NT2/D1 (cell line): ENCODE data around the gene TMEM63A.
"Not testable (repeated sequence)": the region's sequence is repeated elsewhere in the genome, so short reads cannot be mapped to it uniquely, and the experiment has no call there.

Experiments
- DNase-seq: peaks from one replicate; pipeline ENCODE4 v3.0.0-alpha.2; 2011; ENCODE audit warnings: low read depth, low spot score
- H3K27me3 ChIP-seq: 2 replicates; pipeline ENCODE4 v1.6.0; 2011; ENCODE audit warnings: mild to moderate bottlenecking; ENCODE audit not compliant: insufficient read length, insufficient read depth
- H3K36me3 ChIP-seq: 2 replicates; pipeline ENCODE4 v1.6.1; 2011; ENCODE audit warnings: mild to moderate bottlenecking, low read length, mixed read lengths; ENCODE audit not compliant: insufficient read depth, insufficient read length
- H3K4me1 ChIP-seq: 2 replicates; pipeline ENCODE4 v1.5.1; 2011; ENCODE audit not compliant: insufficient read depth, insufficient read length
- H3K4me3 ChIP-seq: 2 replicates; pipeline ENCODE4 v1.5.1; 2011; ENCODE audit warnings: low read depth; ENCODE audit not compliant: insufficient read length
- H3K9ac ChIP-seq: 2 replicates; pipeline ENCODE4 v1.6.0; 2011; ENCODE audit warnings: low read depth; ENCODE audit not compliant: insufficient read length
- H3K9me3 ChIP-seq: 2 replicates; pipeline ENCODE4 v1.5.1; 2011; ENCODE audit warnings: mild to moderate bottlenecking, low read length; ENCODE audit not compliant: insufficient read depth
- SUZ12 ChIP-seq: IDR thresholded peaks from 2 replicates; pipeline ENCODE4 v1.6.1; 2011; ENCODE audit not compliant: insufficient read length, insufficient read depth; ENCODE audit errors: extremely low read depth
- YY1 ChIP-seq: IDR thresholded peaks from 2 replicates; pipeline ENCODE4 v1.6.1; 2011; ENCODE audit not compliant: insufficient read length, insufficient read depth
- ZNF274 ChIP-seq: IDR thresholded peaks from 2 replicates; pipeline ENCODE4 v1.6.1; 2011; ENCODE audit warnings: mild to moderate bottlenecking, low read depth, low read length

Gene TMEM63A

GRCh38 chr1:225888289-225888897, 6.2 kb upstream of the TMEM63A start:
- TF ChIP-seq SUZ12 (no peak), ZNF274 (no peak), YY1 (no peak)
- H3K9me3 ChIP-seq = no peaks in the 10 kb centered on the region
- H3K9ac ChIP-seq = peak overlapping the region; percentile 66
- no peak for DNase-seq
- H3K36me3 ChIP-seq = no peaks in the 10 kb centered on the region
- H3K27me3 ChIP-seq = peaks cover 6% of the 10 kb centered on the region
- H3K4me1 ChIP-seq = peaks cover 28% of the 10 kb centered on the region
- H3K4me3 ChIP-seq = no peak overlapping the region

- H3K4me3 ChIP-seq, H3K9ac ChIP-seq, H3K36me3 ChIP-seq, DNase-seq, H3K27me3 ChIP-seq, H3K9me3 ChIP-seq: not testable (repeated sequence)
- peaks cover 28% of the 10 kb centered on the region for H3K4me1 ChIP-seq
These were observed 5.5 kb upstream of the TMEM63A start for GRCh38 chr1:225887554-225888288.

GRCh38 chr1:225887030-225887314, 4.8 kb upstream of the TMEM63A start:
- no peak overlapping the region for H3K9ac ChIP-seq
- no peak overlapping the region for H3K4me3 ChIP-seq
- TF ChIP-seq SUZ12 (no peak), YY1 (no peak), ZNF274 (no peak)
- no peak for DNase-seq
- H3K27me3 ChIP-seq = peaks cover 6% of the 10 kb centered on the region
- H3K4me1 ChIP-seq = peaks cover 28% of the 10 kb centered on the region
- no peaks in the 10 kb centered on the region for H3K36me3 ChIP-seq
- H3K9me3 ChIP-seq = no peaks in the 10 kb centered on the region

- no peak for DNase-seq
- TF ChIP-seq YY1 = no peak
- TF ChIP-seq ZNF274 = no peak
- no peak for TF ChIP-seq SUZ12
- Histone ChIP-seq H3K36me3 (no peaks in the 10 kb centered on the region), H3K9ac (no peak overlapping the region), H3K27me3 (peaks cover 6% of the 10 kb centered on the region), H3K4me3 (no peak overlapping the region), H3K4me1 (peaks cover 26% of the 10 kb centered on the region), H3K9me3 (no peaks in the 10 kb centered on the region)
These were observed 4.2 kb upstream of the TMEM63A start for GRCh38 chr1:225886159-225887029.

GRCh38 chr1:225885336-225885735, 3.2 kb upstream of the TMEM63A start:
- Histone ChIP-seq H3K36me3 (peaks cover 2% of the 10 kb centered on the region), H3K4me1 (peaks cover 28% of the 10 kb centered on the region), H3K4me3 (no peak overlapping the region), H3K27me3 (peaks cover 6% of the 10 kb centered on the region), H3K9ac (no peak overlapping the region), H3K9me3 (no peaks in the 10 kb centered on the region)
- no peak for DNase-seq
- no peak for TF ChIP-seq ZNF274
- no peak for TF ChIP-seq SUZ12
- no peak for TF ChIP-seq YY1

GRCh38 chr1:225883616-225884265, 1.6 kb upstream of the TMEM63A start:
- no peak for DNase-seq
- Histone ChIP-seq H3K27me3 (peaks cover 6% of the 10 kb centered on the region), H3K36me3 (peaks cover 15% of the 10 kb centered on the region), H3K9ac (peak overlapping the region; percentile 21), H3K4me1 (peaks cover 21% of the 10 kb centered on the region), H3K4me3 (peak overlapping the region; percentile 77), H3K9me3 (no peaks in the 10 kb centered on the region)
- TF ChIP-seq YY1 (no peak), SUZ12 (no peak), ZNF274 (no peak)
